GM23338 (cell line): ENCODE results near the gene DDX20. TPM values are rescaled to one million over a fixed set of nuclear protein-coding genes. Genes with fewer than 3 reads are reported as not detected.

ENCODE experiments used
- ATAC-seq: fragments of 200-7000 bp; cut with Tn5 transposase; 3 replicates; pipeline ENCODE4 v1.9.1; 2020
- DNase-seq: peaks from one replicate; pipeline ENCODE4 v3.0.0-alpha.2; 2015; ENCODE audit warnings: low spot score
- H2AFZ ChIP-seq: fragments of 200-600 bp; sonication (generic); 2 replicates; pipeline ENCODE4 v1.8.0; 2016; ENCODE audit warnings: antibody characterized with exemption, mild to moderate bottlenecking, moderate library complexity
- H3F3A ChIP-seq: fragments of 200-600 bp; sonication (generic); replicated peaks from 2 replicates; pipeline ENCODE4 v1.8.0; 2017; ENCODE audit warnings: antibody characterized with exemption, mixed run types, low read depth
- H3K27ac ChIP-seq: fragments of 200-600 bp; sonication (generic); 2 replicates; pipeline ENCODE4 v1.6.1; 2016; ENCODE audit warnings: low read depth
- H3K27me3 ChIP-seq: fragments of 200-600 bp; sonication (generic); 2 replicates; pipeline ENCODE4 v1.8.0; 2016; ENCODE audit warnings: mild to moderate bottlenecking, mixed run types, moderate library complexity; ENCODE audit not compliant: insufficient read depth
- H3K36me3 ChIP-seq: fragments of 200-600 bp; sonication (generic); 2 replicates; pipeline ENCODE4 v1.8.0; 2016; ENCODE audit warnings: mild to moderate bottlenecking; ENCODE audit not compliant: insufficient read depth
- H3K4me1 ChIP-seq: fragments of 200-600 bp; sonication (generic); 2 replicates; pipeline ENCODE4 v1.8.0; 2016; ENCODE audit warnings: mild to moderate bottlenecking, moderate library complexity; ENCODE audit not compliant: insufficient read depth
- H3K4me2 ChIP-seq: fragments of 200-600 bp; sonication (generic); 2 replicates; pipeline ENCODE4 v1.7.1; 2017; ENCODE audit warnings: mixed run types
- H3K4me3 ChIP-seq: fragments of 200-600 bp; sonication (generic); 2 replicates; pipeline ENCODE4 v1.6.1; 2016; ENCODE audit warnings: mixed run types
- H3K79me2 ChIP-seq: fragments of 200-600 bp; sonication (generic); replicated peaks from 2 replicates; pipeline ENCODE4 v1.8.0; 2017; ENCODE audit warnings: mild to moderate bottlenecking; ENCODE audit not compliant: insufficient read depth
- H3K9me2 ChIP-seq: fragments of 200-600 bp; sonication (generic); 2 replicates; pipeline ENCODE4 v1.8.0; 2017; ENCODE audit not compliant: insufficient read depth
- H4K20me1 ChIP-seq: fragments of 200-600 bp; sonication (generic); replicated peaks from 2 replicates; pipeline ENCODE4 v1.8.0; 2017; ENCODE audit warnings: mild to moderate bottlenecking; ENCODE audit not compliant: insufficient read depth
- H3K27ac Mint-ChIP-seq: 2 replicates; pipeline ENCODE4 v1.8.0; 2020; ENCODE audit warnings: inconsistent platforms, mild to moderate bottlenecking, moderate library complexity, mixed read lengths
- H3K27me3 Mint-ChIP-seq: 3 replicates; pipeline ENCODE4 v1.8.0; 2022; ENCODE audit warnings: low read depth, mild to moderate bottlenecking, moderate library complexity, mixed read lengths, inconsistent platforms; ENCODE audit not compliant: insufficient read depth, poor library complexity
- H3K36me3 Mint-ChIP-seq: 3 replicates; pipeline ENCODE4 v1.8.0; 2021; ENCODE audit warnings: low read depth, mild to moderate bottlenecking, inconsistent platforms, moderate library complexity, mixed read lengths
- H3K4me1 Mint-ChIP-seq: 3 replicates; pipeline ENCODE4 v1.8.0; 2020; ENCODE audit warnings: mild to moderate bottlenecking, inconsistent platforms, mixed read lengths
- H3K4me3 Mint-ChIP-seq: 3 replicates; pipeline ENCODE4 v1.8.0; 2021; ENCODE audit warnings: moderate library complexity, mild to moderate bottlenecking, inconsistent platforms, mixed read lengths
- H3K9me3 Mint-ChIP-seq: 3 replicates; pipeline ENCODE4 v1.8.0; 2020; ENCODE audit warnings: moderate library complexity, mild to moderate bottlenecking, inconsistent platforms, mixed read lengths
- CREB1 ChIP-seq: fragments of 250-450 bp; sonication (Bioruptor Pico); IDR thresholded peaks from 2 replicates; pipeline ENCODE4 v1.5.0; 2020; ENCODE audit warnings: low read depth, mild to moderate bottlenecking, moderate library complexity
- POLR2AphosphoS5 ChIP-seq: IDR thresholded peaks from 2 replicates; pipeline ENCODE4 v1.6.1; 2016; ENCODE audit warnings: antibody characterized with exemption, low read depth
- STAT1 ChIP-seq: IDR thresholded peaks from one replicate; pipeline ENCODE4 v1.6.1; 2016; ENCODE audit warnings: antibody characterized with exemption; ENCODE audit not compliant: unreplicated experiment
- ZNF331 ChIP-seq: fragments of 250-450 bp; sonication (Bioruptor Pico); IDR thresholded peaks from 2 replicates; pipeline ENCODE4 v1.5.0; 2020; ENCODE audit warnings: low read depth, mild to moderate bottlenecking, moderate library complexity
- ZNF462 ChIP-seq: fragments of 250-450 bp; sonication (Bioruptor Pico); IDR thresholded peaks from 2 replicates; pipeline ENCODE4 v1.5.0; 2020; ENCODE audit warnings: mild to moderate bottlenecking, moderate library complexity
- polyA plus RNA-seq: library from polyadenylated mRNA; unstranded; fragments of >200 nt; fragmentation: Nextera tagmentation; extraction: Ambion mirVana; gene quantifications from 2 replicates; pipeline ENCODE4 v1.2.1, GENCODE V29; 2016
- total RNA-seq: library from RNA; depleted of rRNA; stranded (reverse); fragments of >200 nt; shearing (Covaris generic); gene quantifications from 2 replicates; pipeline ENCODE4 v1.2.3, GENCODE V29; 2014
- TF ChIP-seq, protein P1 (sequence below), 2 experiments: fragments of 200-600 bp in 1 of 2; sonication (generic) in 1 of 2; conservative IDR thresholded peaks; 2 replicates each; pipeline versions ENCODE4 v1.5.1 to v1.6.1; 2016 to 2017; ENCODE audit warnings: antibody characterized with exemption in 2 of 2, low read depth in 2 of 2, mild to moderate bottlenecking in 2 of 2, moderate library complexity in 1 of 2

The DDX20 gene
- total and polyA plus RNA-seq, 2 experiments from 2014 or later = 11.9 to 54.4 TPM

DNA sequence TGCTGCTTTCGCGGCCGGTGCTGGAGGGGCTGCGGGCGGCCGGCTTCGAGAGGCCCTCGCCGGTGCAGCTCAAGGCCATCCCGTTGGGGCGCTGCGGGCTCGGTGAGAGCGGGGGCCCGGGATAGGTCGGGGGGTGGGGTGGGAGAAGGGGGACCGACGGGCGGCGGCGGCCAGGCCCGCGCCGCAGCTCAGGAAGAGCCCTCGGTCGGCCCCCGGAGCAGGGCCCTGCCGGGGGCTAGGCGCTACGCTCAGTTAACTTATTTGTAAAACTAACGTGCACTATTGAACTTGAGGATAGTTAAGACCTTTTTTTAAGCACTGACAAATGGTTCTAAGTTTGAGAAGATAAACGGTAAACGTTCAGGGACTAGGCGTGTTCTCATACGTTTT is 418 bp downstream of the DDX20 start (continued):
- TF ChIP-seq ZNF462 (no peak), CREB1 (CRISPR knock-in tag) (no peak), STAT1 (no peak), POLR2AphosphoS5 (no peak), ZNF331 (CRISPR knock-in tag) (no peak)

- Histone ChIP-seq H3F3A (0 out of 2 replicates have a peak, but pooled peaks cover 3% of the 10 kb centered on the region), H3K36me3 (peaks cover 37% of the 10 kb centered on the region; the same call in 1 of the 2 replicates), H2AFZ (no peak overlapping the region), H3K79me2 (peaks cover 39% of the 10 kb centered on the region), H3K4me3 (no peak overlapping the region), H3K27me3 (no peaks in the 10 kb centered on the region), H4K20me1 (no peaks in the 10 kb centered on the region; the same call in 1 of the 2 replicates), H3K4me2 (no peak overlapping the region), H3K4me1 (peaks cover 7% of the 10 kb centered on the region), H3K9me2 (no peaks in the 10 kb centered on the region), H3K27ac (no peak overlapping the region)
- H3K9me3 Mint-ChIP-seq = peaks cover 4% of the 10 kb centered on the region; the same call in 1 of the 3 replicates
- no peak for ATAC-seq
- TF ChIP-seq, protein P1, sequence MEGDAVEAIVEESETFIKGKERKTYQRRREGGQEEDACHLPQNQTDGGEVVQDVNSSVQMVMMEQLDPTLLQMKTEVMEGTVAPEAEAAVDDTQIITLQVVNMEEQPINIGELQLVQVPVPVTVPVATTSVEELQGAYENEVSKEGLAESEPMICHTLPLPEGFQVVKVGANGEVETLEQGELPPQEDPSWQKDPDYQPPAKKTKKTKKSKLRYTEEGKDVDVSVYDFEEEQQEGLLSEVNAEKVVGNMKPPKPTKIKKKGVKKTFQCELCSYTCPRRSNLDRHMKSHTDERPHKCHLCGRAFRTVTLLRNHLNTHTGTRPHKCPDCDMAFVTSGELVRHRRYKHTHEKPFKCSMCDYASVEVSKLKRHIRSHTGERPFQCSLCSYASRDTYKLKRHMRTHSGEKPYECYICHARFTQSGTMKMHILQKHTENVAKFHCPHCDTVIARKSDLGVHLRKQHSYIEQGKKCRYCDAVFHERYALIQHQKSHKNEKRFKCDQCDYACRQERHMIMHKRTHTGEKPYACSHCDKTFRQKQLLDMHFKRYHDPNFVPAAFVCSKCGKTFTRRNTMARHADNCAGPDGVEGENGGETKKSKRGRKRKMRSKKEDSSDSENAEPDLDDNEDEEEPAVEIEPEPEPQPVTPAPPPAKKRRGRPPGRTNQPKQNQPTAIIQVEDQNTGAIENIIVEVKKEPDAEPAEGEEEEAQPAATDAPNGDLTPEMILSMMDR (conservative IDR thresholded peaks at IDR 0.05; ENCODE audit: low read depth in 2 of 2) = peak; percentile 39 to 42
- TF ChIP-seq ZNF331 (CRISPR knock-in tag) = no peak
- H3K27ac Mint-ChIP-seq = no peak overlapping the region; the same call in 1 of the 2 replicates
- peaks cover 60% of the 10 kb centered on the region for H3K36me3 Mint-ChIP-seq
- H3K4me3 Mint-ChIP-seq = peak overlapping the region; percentile 47
- peak; percentile 43 for DNase-seq
- H3K27me3 Mint-ChIP-seq = peaks cover 13% of the 10 kb centered on the region
- H3K4me1 Mint-ChIP-seq = peaks cover 18% of the 10 kb centered on the region
Observed at GRCh38 chr1:111758373-111758772, 2.7 kb downstream of the DDX20 start.
